GM12892 (cell line): ENCODE measurements around the gene YTHDF1.

Experiments
- POLR2A ChIP-seq: IDR thresholded peaks from 2 replicates; pipeline ENCODE4 v1.6.1; 2011; ENCODE audit warnings: low read depth, low read length, control low read depth
- POLR2AphosphoS5 ChIP-seq: IDR thresholded peaks from 2 replicates; pipeline ENCODE4 v1.6.1; 2011; ENCODE audit warnings: low read depth, low read length, control low read depth

GRCh38 chr20:63183422-63184146, 32.3 kb downstream of the YTHDF1 start:
- TF ChIP-seq POLR2A (no peak), POLR2AphosphoS5 (no peak)
